GM12878 (cell line): ENCODE measurements around the gene MRPL12. TPM values are rescaled to one million over a fixed set of nuclear protein-coding genes. Genes with fewer than 3 reads are reported as not detected.

ENCODE experiments used
- ATAC-seq: fragments of 200-7000 bp; cut with Tn5 transposase; 3 replicates; pipeline ENCODE4 v1.9.1; 2020; ENCODE audit warnings: mild to moderate bottlenecking, moderate library complexity
- BruUV-seq: library from RNA; stranded (reverse); fragments of 400-500 nt; replicated peaks from 2 replicates; lab custom pipeline; 2021; lab: Mats Ljungman, UMichigan
- CTCF ChIA-PET: fragments of 300-600 bp; sonication (Branson Sonifier 250); formaldehyde crosslinking; extraction: SDS; loops from one replicate; lab custom pipeline; 2021; ENCODE audit warnings: inconsistent platforms; lab: Yijun Ruan, JAX
- POLR2A ChIA-PET: fragments of 350-600 bp; formaldehyde crosslinking; extraction: SDS; loops from one replicate; lab custom pipeline; 2021; ENCODE audit warnings: inconsistent platforms; lab: Charles Lee
- RAD21 ChIA-PET: fragments of 300-600 bp; sonication (Branson Sonifier 250); formaldehyde crosslinking; loops from one replicate; lab custom pipeline; 2023; ENCODE audit warnings: antibody characterized with exemption; ENCODE audit not compliant: unreplicated experiment; lab: Charles Lee
- SMC1A ChIA-PET: fragments of 300-600 bp; sonication (Branson Sonifier 250); formaldehyde crosslinking; loops from one replicate; lab custom pipeline; 2023; ENCODE audit not compliant: unreplicated experiment, uncharacterized antibody; lab: Charles Lee
- DNase-seq: peaks from one replicate; pipeline ENCODE4 v3.0.0-alpha.2; 2011; ENCODE audit warnings: low read depth, low spot score
- FAIRE-seq: peaks from 3 replicates; lab custom pipeline; 2011; peaks lifted over from hg19 to GRCh38; lab: Jason Lieb, UNC
- H2AFZ ChIP-seq: 2 replicates; pipeline ENCODE4 v1.6.0; 2011; ENCODE audit warnings: low read depth, low read length, control low read depth; ENCODE audit not compliant: control insufficient read depth
- H3K27ac ChIP-seq: 2 replicates; pipeline ENCODE4 v1.5.1; 2011; ENCODE audit warnings: control low read depth; ENCODE audit not compliant: control insufficient read depth, insufficient read depth
- H3K27me3 ChIP-seq, 2 experiments: replicated peaks in 1 of 2; 2 replicates each; pipeline versions ENCODE4 v1.6.0 to v1.6.1; 2011; ENCODE audit warnings: low read length in 1 of 2; ENCODE audit not compliant: control insufficient read depth in 2 of 2, insufficient read depth in 2 of 2
- H3K36me3 ChIP-seq, 2 experiments: 2 replicates each; pipeline ENCODE4 v1.5.1; 2011; ENCODE audit warnings: low read length in 1 of 2; ENCODE audit not compliant: control insufficient read depth in 2 of 2, insufficient read depth in 2 of 2
- H3K4me1 ChIP-seq: 2 replicates; pipeline ENCODE4 v1.6.1; 2011; ENCODE audit warnings: mild to moderate bottlenecking, low read length, moderate library complexity, mixed read lengths; ENCODE audit not compliant: control insufficient read depth, insufficient read depth
- H3K4me2 ChIP-seq: 2 replicates; pipeline ENCODE4 v1.6.0; 2011; ENCODE audit warnings: control low read depth; ENCODE audit not compliant: control insufficient read depth, insufficient read depth
- H3K4me3 ChIP-seq: fragments of 200-600 bp; sonication (generic); 2 replicates; pipeline ENCODE4 v1.5.1; 2016
- H3K79me2 ChIP-seq: 2 replicates; pipeline ENCODE4 v1.6.0; 2011; ENCODE audit warnings: low read length; ENCODE audit not compliant: control insufficient read depth, insufficient read depth
- H3K9ac ChIP-seq: 2 replicates; pipeline ENCODE4 v1.8.0; 2011; ENCODE audit warnings: low read length, control low read depth, mixed read lengths; ENCODE audit not compliant: control insufficient read depth, insufficient read depth
- H3K9me3 ChIP-seq: replicated peaks from 3 replicates; pipeline ENCODE4 v1.5.1; 2011; ENCODE audit warnings: mild to moderate bottlenecking, low read length; ENCODE audit not compliant: control insufficient read depth, insufficient read depth
- H4K20me1 ChIP-seq: 2 replicates; pipeline ENCODE4 v1.6.0; 2011; ENCODE audit not compliant: control insufficient read depth, insufficient read depth
- ATF7 ChIP-seq: fragments of 450-650 bp; IDR thresholded peaks from 2 replicates; pipeline ENCODE4 v1.6.1; 2016; ENCODE audit warnings: low read depth, mild to moderate bottlenecking
- BACH1 ChIP-seq: fragments of 450-650 bp; IDR thresholded peaks from 2 replicates; pipeline ENCODE4 v1.6.1; 2017; ENCODE audit warnings: mild to moderate bottlenecking, borderline replicate concordance
- CREM ChIP-seq: IDR thresholded peaks from 2 replicates; pipeline ENCODE4 v1.6.1; 2014; ENCODE audit warnings: antibody characterized with exemption, low read depth
- POLR2A ChIP-seq: IDR thresholded peaks from 2 replicates; pipeline ENCODE4 v1.6.1; 2011; ENCODE audit warnings: low read depth, mild to moderate bottlenecking, low read length
- WGBS: methylation state at CpG from one replicate; pipeline ENCODE4 v1.1.6; 2016; ENCODE audit warnings: low lambda C conversion rate; ENCODE audit not compliant: insufficient replicate concordance, insufficient coverage; ENCODE audit errors: missing lambda C conversion rate; 5-methylcytosine and 5-hydroxymethylcytosine counted together
- in situ Hi-C: fragments of 300-500 bp; cut with MboI; formaldehyde crosslinking; loops from 9 replicates; pipeline ENCODE4 v1.14.3; 2018; ENCODE audit warnings: mixed read lengths
- intact Hi-C: fragments of 100-400 bp; cut with micrococcal nuclease; formaldehyde crosslinking; loops from one replicate; pipeline ENCODE4 v1.14.2; 2022; ENCODE audit not compliant: unreplicated experiment
- polyA plus RNA-seq, 11 experiments: library from polyadenylated mRNA; depleted of rRNA in 4 of 11; unstranded in 6 of 11; stranded (reverse) in 5 of 11; fragments of >200 nt; fragmentation: Nextera tagmentation in 4 of 11; fragmentation: Illumina TruSeq in 1 of 11; extraction: Ambion mirVana in 4 of 11; extraction: Trizol in 1 of 11; gene quantifications; 1 replicate in 1 of 11; 2 replicates in 10 of 11; pipeline versions ENCODE4 v1.2.1 to v1.2.3, GENCODE V29; 2011 to 2016; ENCODE audit warnings: inconsistent platforms in 2 of 11, missing spikeins in 2 of 11, low read depth in 1 of 11
- total RNA-seq, 4 experiments: library from RNA; depleted of rRNA in 3 of 4; stranded (reverse); fragments of >200 nt in 3 of 4; fragmentation: Illumina TruSeq in 1 of 4; extraction: Trizol in 1 of 4; gene quantifications; 2 replicates each; pipeline versions ENCODE4 v1.2.1 to v1.2.3, GENCODE V29; 2013 to 2021
- TF ChIP-seq, protein P1 (sequence below): fragments of 150-350 bp; IDR thresholded peaks from 2 replicates; pipeline ENCODE4 v1.6.1; 2016; ENCODE audit warnings: low read depth, low read length

The MRPL12 gene
- total and polyA plus RNA-seq, 10 of the 15 experiments (the other 5 are each of a cell fraction or from before 2014, with no cell fraction given) = 1.3 to 269 (median 117) TPM

- H3K4me1 ChIP-seq = no peaks in the 10 kb centered on the region; the same call in 1 of the 2 replicates
- no peaks in the 10 kb centered on the region for H3K27me3 ChIP-seq
- ChIA-PET CTCF (interaction anchor here (0.6 kb wide), 1 partner anchor 97 kb away, joined by 3 read pairs; no protein-coding TSS in a partner anchor), RAD21 (no interaction called here), SMC1A (no interaction called here)
- H3K9ac ChIP-seq = no peak overlapping the region
- no peak for FAIRE-seq
- TF ChIP-seq POLR2A = peak; percentile 16; the same call in 1 of the 2 replicates
- no peak for TF ChIP-seq CREM
- TF ChIP-seq, all 136 proteins: peak for 1
- in situ Hi-C loops (no loop called here), intact Hi-C loops (no loop called here)
- Histone ChIP-seq H4K20me1 (no peaks in the 10 kb centered on the region), H3K9me3 (no peaks in the 10 kb centered on the region), H3K36me3 (peaks cover 0 to 4% of the 10 kb centered on the region in 2 experiments; a peak in 2 of 4 replicates), H3K4me3 (no peak overlapping the region), H3K27ac (no peak overlapping the region), H3K4me2 (no peak overlapping the region), H2AFZ (no peak overlapping the region), H3K79me2 (no peaks in the 10 kb centered on the region)
- BruUV-seq = no TSS peak
- DNase-seq = no peak
- POLR2A ChIA-PET = no interaction called here
- no peak for ATAC-seq
- WGBS = 87% methylated on average over 32 of the region's 33 CpGs
Observed at GRCh38 chr17:81720267-81721071, 17.3 kb downstream of the MRPL12 start.

GRCh38 chr17:81722184-81723120 is 19.3 kb downstream of the MRPL12 start:
- H3K36me3 ChIP-seq = peaks cover 0 to 2% of the 10 kb centered on the region in 2 experiments; a peak in 2 of 4 replicates
- H4K20me1 ChIP-seq = no peaks in the 10 kb centered on the region
- H3K9me3 ChIP-seq = no peaks in the 10 kb centered on the region
- DNase-seq (no peak), ATAC-seq (no peak), FAIRE-seq (no peak)
- intact Hi-C loops = no loop called here
- ChIA-PET POLR2A (interaction anchor here (0.6 to 1.2 kb wide), 2 partner anchors 13 to 16 kb away, joined by 3 to 7 read pairs; no protein-coding TSS in a partner anchor), RAD21 (no interaction called here), CTCF (interaction anchor here (0.6 to 1.4 kb wide), 2 partner anchors 13 to 84 kb away, joined by 3 read pairs; no protein-coding TSS in a partner anchor), SMC1A (interaction anchor here (1.6 kb wide), 1 partner anchor 13 kb away, joined by 4 read pairs; no protein-coding TSS in a partner anchor)
- H3K4me3 ChIP-seq = no peak overlapping the region
- H3K27ac ChIP-seq = no peak overlapping the region
- BruUV-seq = no TSS peak
- no peaks in the 10 kb centered on the region; the same call in 1 of the 2 replicates for H3K4me1 ChIP-seq
- no peak overlapping the region for H2AFZ ChIP-seq
- TF ChIP-seq ATF7 = no peak
- TF ChIP-seq, protein P1, sequence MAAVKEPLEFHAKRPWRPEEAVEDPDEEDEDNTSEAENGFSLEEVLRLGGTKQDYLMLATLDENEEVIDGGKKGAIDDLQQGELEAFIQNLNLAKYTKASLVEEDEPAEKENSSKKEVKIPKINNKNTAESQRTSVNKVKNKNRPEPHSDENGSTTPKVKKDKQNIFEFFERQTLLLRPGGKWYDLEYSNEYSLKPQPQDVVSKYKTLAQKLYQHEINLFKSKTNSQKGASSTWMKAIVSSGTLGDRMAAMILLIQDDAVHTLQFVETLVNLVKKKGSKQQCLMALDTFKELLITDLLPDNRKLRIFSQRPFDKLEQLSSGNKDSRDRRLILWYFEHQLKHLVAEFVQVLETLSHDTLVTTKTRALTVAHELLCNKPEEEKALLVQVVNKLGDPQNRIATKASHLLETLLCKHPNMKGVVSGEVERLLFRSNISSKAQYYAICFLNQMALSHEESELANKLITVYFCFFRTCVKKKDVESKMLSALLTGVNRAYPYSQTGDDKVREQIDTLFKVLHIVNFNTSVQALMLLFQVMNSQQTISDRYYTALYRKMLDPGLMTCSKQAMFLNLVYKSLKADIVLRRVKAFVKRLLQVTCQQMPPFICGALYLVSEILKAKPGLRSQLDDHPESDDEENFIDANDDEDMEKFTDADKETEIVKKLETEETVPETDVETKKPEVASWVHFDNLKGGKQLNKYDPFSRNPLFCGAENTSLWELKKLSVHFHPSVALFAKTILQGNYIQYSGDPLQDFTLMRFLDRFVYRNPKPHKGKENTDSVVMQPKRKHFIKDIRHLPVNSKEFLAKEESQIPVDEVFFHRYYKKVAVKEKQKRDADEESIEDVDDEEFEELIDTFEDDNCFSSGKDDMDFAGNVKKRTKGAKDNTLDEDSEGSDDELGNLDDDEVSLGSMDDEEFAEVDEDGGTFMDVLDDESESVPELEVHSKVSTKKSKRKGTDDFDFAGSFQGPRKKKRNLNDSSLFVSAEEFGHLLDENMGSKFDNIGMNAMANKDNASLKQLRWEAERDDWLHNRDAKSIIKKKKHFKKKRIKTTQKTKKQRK = no peak
- peak; percentile 52; the same call in 1 of the 2 replicates for TF ChIP-seq BACH1
- H3K27me3 ChIP-seq = no peaks in the 10 kb centered on the region
- WGBS = 53% methylated on average over 9 of the region's 10 CpGs
- H3K9ac ChIP-seq = no peak overlapping the region
- H3K79me2 ChIP-seq = no peaks in the 10 kb centered on the region
- in situ Hi-C loops = no loop called here
- no peak overlapping the region for H3K4me2 ChIP-seq
